Measurements from ENCODE around the gene ACRBP.

The ACRBP gene

GRCh38 chr12:6612247-6612646, 35.0 kb downstream of the ACRBP start:
- no peak for DNase-seq (ENCODE audit: extremely low spot score)
- ChIA-PET POLR2A (interaction anchor here (1.2 to 3.7 kb wide), 7 partner anchors 10 to 141 kb away, joined by 3 to 39 read pairs (median 8); partner anchors contain the start of genes COPS7A, MLF2, MRPL51 and NOP2), CTCF (interaction anchor here (1.2 to 2.3 kb wide), 3 partner anchors 41 to 75 kb away, joined by 3 to 11 read pairs (median 5); no protein-coding TSS in a partner anchor)
- TF ChIP-seq FOXK2 (IDR thresholded peaks at IDR 0.05) (no peak), ZNF384 (IDR thresholded peaks at IDR 0.05) (no peak), TARDBP (IDR thresholded peaks at IDR 0.05) (no peak), FOXA1 (IDR thresholded peaks at IDR 0.05) (no peak), SP1 (IDR thresholded peaks at IDR 0.05) (no peak), HDGF (IDR thresholded peaks at IDR 0.05; ENCODE audit: borderline replicate concordance) (no peak), CTBP1 (IDR thresholded peaks at IDR 0.05; ENCODE audit: borderline replicate concordance) (no peak), SUZ12 (IDR thresholded peaks at IDR 0.05) (no peak), PKNOX1 (IDR thresholded peaks at IDR 0.05) (no peak), BHLHE40 (IDR thresholded peaks at IDR 0.05; ENCODE audit: borderline replicate concordance) (no peak), ELF4 (IDR thresholded peaks at IDR 0.05) (no peak), NFRKB (IDR thresholded peaks at IDR 0.05) (no peak), L3MBTL2 (conservative IDR thresholded peaks at IDR 0.05) (no peak), LEF1 (IDR thresholded peaks at IDR 0.05; ENCODE audit: borderline replicate concordance) (no peak), ARNT (IDR thresholded peaks at IDR 0.05) (no peak), FOXM1 (IDR thresholded peaks at IDR 0.05; ENCODE audit: borderline replicate concordance) (no peak)

GRCh38 chr12:6608592-6609281, 38.5 kb downstream of the ACRBP start:
- POLR2A ChIA-PET, result interaction anchor here (0.8 to 2.1 kb wide), 6 partner anchors 41 to 157 kb away, joined by 3 to 12 read pairs (median 4); partner anchors contain the start of genes COPS7A, MRPL51, NOP2 and ZNF384
- no peak for TF ChIP-seq LEF1 (IDR thresholded peaks at IDR 0.05; ENCODE audit: borderline replicate concordance)
- DNase-seq (ENCODE audit: extremely low spot score), result no peak
- CTCF ChIA-PET, result interaction anchor here (1.1 kb wide), 1 partner anchor 38 kb away, joined by 4 read pairs; no protein-coding TSS in a partner anchor

DNA sequence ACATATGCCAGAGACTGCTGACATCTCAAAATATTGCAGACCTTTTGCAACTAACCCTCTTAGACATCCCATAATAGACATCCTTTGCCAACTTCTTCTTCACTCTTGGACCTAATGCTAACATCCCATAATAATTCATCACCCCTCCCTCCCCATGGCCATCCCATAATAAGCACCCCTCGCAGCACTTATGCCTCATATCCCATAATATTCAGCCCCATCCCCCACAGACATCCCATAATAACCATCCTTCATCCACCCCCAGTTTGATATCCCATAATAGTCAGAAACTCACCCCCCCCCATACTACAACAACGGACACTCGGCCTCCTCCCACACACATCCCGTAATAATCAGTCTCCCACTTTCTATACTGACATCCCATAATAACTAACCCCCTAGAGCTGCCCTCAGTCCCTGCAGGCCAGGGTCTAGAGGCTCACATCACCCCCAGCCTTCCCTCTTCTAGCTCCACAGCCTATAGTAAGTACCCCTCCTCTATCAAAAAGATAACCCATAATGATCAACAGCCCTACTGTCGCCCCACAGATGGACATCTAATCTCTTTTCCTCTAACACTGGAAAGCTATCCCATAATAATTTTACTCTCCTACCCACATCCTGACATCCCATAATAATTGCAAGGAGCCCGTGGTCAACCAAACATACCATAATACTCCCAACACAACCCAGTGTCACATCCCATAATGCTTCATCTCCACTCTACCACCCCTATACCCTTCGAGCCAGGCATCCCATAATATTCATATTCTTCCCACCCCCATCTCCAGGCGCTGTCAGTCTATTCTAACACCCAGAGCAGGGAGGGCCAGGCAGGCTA, 39.3 kb downstream of the ACRBP start:
- ChIA-PET POLR2A (interaction anchor here (0.8 to 2.1 kb wide), 7 partner anchors 11 to 158 kb away, joined by 3 to 12 read pairs (median 4); partner anchors contain the start of genes COPS7A, MRPL51, NOP2 and ZNF384), CTCF (interaction anchor here (0.6 to 1.1 kb wide), 2 partner anchors 26 to 37 kb away, joined by 4 to 5 read pairs; no protein-coding TSS in a partner anchor)
- TF ChIP-seq PKNOX1 (IDR thresholded peaks at IDR 0.05) (peak; percentile 87), L3MBTL2 (conservative IDR thresholded peaks at IDR 0.05) (no peak), TARDBP (IDR thresholded peaks at IDR 0.05) (peak; percentile 98)
- DNase-seq (ENCODE audit: extremely low spot score), result peak; percentile 42

DNA sequence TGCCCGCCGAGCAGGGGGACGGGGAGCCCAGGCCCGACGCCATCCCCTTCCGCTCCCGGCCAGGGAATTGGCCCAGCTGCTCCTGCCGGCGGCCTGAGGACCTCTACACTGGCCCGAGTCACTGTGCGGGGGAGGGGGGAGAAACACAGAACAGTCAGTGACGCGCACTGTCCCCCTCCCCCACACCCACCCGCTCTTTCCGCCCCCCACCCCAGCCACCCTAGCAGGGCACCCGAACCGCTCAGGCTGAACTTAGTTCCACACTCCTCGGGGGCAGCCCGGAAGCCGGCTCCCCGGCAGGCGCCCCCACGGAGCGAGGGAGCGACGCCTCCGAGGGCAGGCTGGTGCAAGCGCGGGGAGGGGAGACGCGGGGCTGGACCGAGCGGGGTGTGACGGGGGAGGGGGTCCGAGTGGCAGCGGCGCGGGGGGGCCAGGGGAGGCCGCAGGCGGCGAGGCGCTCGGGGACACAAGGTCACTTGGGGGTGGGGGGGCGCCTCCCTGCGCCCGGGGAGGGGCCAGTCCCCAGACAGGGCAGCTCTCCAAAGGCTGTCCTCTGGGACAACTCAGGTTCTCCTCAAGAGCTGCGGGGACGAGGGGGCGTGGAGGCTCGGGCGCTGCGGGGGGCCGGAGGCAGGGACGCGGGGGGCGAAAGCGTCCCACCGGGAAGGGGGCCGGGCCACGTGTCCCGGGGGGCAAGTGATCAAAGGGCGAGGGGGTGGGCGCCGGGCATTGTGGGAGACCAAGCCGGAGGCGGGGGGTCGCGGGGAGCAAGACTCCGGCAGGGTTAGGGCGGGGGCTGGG, 40.7 kb downstream of the ACRBP start:
- peak; percentile 50 for DNase-seq (ENCODE audit: extremely low spot score)
- ChIA-PET POLR2A (interaction anchor here (1.1 kb wide), 2 partner anchors 83 to 118 kb away, joined by 4 to 7 read pairs; partner anchors contain the start of genes COPS7A and ZNF384), CTCF (interaction anchor here (0.6 to 1.1 kb wide), 3 partner anchors 7 to 172 kb away, joined by 3 read pairs; no protein-coding TSS in a partner anchor)
- TF ChIP-seq ZNF384 (IDR thresholded peaks at IDR 0.05) (no peak), HDGF (IDR thresholded peaks at IDR 0.05; ENCODE audit: borderline replicate concordance) (no peak), BHLHE40 (IDR thresholded peaks at IDR 0.05; ENCODE audit: borderline replicate concordance) (no peak), TARDBP (IDR thresholded peaks at IDR 0.05) (no peak), L3MBTL2 (conservative IDR thresholded peaks at IDR 0.05) (no peak), CTBP1 (IDR thresholded peaks at IDR 0.05; ENCODE audit: borderline replicate concordance) (no peak), LEF1 (IDR thresholded peaks at IDR 0.05; ENCODE audit: borderline replicate concordance) (no peak), PKNOX1 (IDR thresholded peaks at IDR 0.05) (no peak), NFRKB (IDR thresholded peaks at IDR 0.05) (no peak), FOXA1 (IDR thresholded peaks at IDR 0.05) (no peak), SP1 (IDR thresholded peaks at IDR 0.05) (no peak), ARNT (IDR thresholded peaks at IDR 0.05) (no peak), SUZ12 (IDR thresholded peaks at IDR 0.05) (no peak), ELF4 (IDR thresholded peaks at IDR 0.05) (no peak), FOXM1 (IDR thresholded peaks at IDR 0.05; ENCODE audit: borderline replicate concordance) (no peak), FOXK2 (IDR thresholded peaks at IDR 0.05) (no peak)

All from HEK293T (cell line).